SK-MEL-5 (cell line): ENCODE measurements around the gene TSEN2. TPM values are rescaled to one million over a fixed set of nuclear protein-coding genes. Genes with fewer than 3 reads are reported as not detected.
"Not testable (repeated sequence)": the region's sequence is repeated elsewhere in the genome, so short reads cannot be mapped to it uniquely, and the experiment has no call there.

Experiments used
- DNase-seq: peaks from one replicate; pipeline ENCODE4 v3.0.0-alpha.2; 2016; ENCODE audit warnings: low read depth, low spot score
- in situ Hi-C: cut with HindIII; loops from 2 replicates; pipeline ENCODE4 v1.10.0; 2016; ENCODE audit warnings: low sequenced_read_pairs, high pct_unique_total_duplicates, low pct_unique_long_range_greater_than_20kb
- total RNA-seq: library from RNA; depleted of rRNA; stranded (reverse); fragments of >200 nt; shearing (Covaris generic); gene quantifications from 2 replicates; pipeline ENCODE4 v1.2.3, GENCODE V29; 2014

TSEN2 gene
- total RNA-seq, 1 experiment from 2014 or later, result 25.6 TPM

- in situ Hi-C loops, result no loop called here
- no peak for DNase-seq
Observed at GRCh38 chr3:12515631-12516030, 31.4 kb downstream of the TSEN2 start.

GRCh38 chr3:12516873-12517272, 32.6 kb downstream of the TSEN2 start:
- no peak for DNase-seq
- in situ Hi-C loops, result no loop called here

GRCh38 chr3:12518261-12519028, 34.2 kb downstream of the TSEN2 start:
- in situ Hi-C loops, result no loop called here
- no peak for DNase-seq

- DNase-seq, result no peak
- in situ Hi-C loops, result no loop called here
Observed at GRCh38 chr3:12521010-12521409, 36.7 kb downstream of the TSEN2 start.

- in situ Hi-C loops, result no loop called here
- no peak for DNase-seq
Observed at GRCh38 chr3:12522721-12523120, 38.4 kb downstream of the TSEN2 start.

GRCh38 chr3:12527757-12528143, 43.5 kb downstream of the TSEN2 start:
- no peak for DNase-seq
- in situ Hi-C loops, result no loop called here

- DNase-seq, result no peak
- in situ Hi-C loops, result no loop called here
Observed at GRCh38 chr3:12532182-12532581, 47.9 kb downstream of the TSEN2 start.

GRCh38 chr3:12536423-12536822, 52.1 kb downstream of the TSEN2 start:
- in situ Hi-C loops, result no loop called here
- DNase-seq, result peak; percentile 16

- DNase-seq, result peak; percentile 45
- in situ Hi-C loops, result no loop called here
Observed at GRCh38 chr3:12541625-12542024, 57.3 kb downstream of the TSEN2 start.

GRCh38 chr3:12543497-12543896, 59.2 kb downstream of the TSEN2 start:
- in situ Hi-C loops, DNase-seq: not testable (repeated sequence)

GRCh38 chr3:12544652-12545472, 60.6 kb downstream of the TSEN2 start:
- in situ Hi-C loops, result no loop called here
- no peak for DNase-seq

GRCh38 chr3:12545473-12545791, 61.2 kb downstream of the TSEN2 start, which contains the start of gene MKRN2OS:
TSS of gene MKRN2OS (minus strand) at chr3:12545499. CDS start at chr3:12545464, 35 bp downstream.
- no peak for DNase-seq
- in situ Hi-C loops, result no loop called here

GRCh38 chr3:12549971-12550760, 65.9 kb downstream of the TSEN2 start:
- in situ Hi-C loops, result no loop called here
- peak; percentile 87 for DNase-seq

GRCh38 chr3:12553921-12554391, 69.7 kb downstream of the TSEN2 start:
- in situ Hi-C loops, result no loop called here
- DNase-seq, result peak; percentile 50

GRCh38 chr3:12556314-12556689, 72.0 kb downstream of the TSEN2 start:
- in situ Hi-C loops, result no loop called here
- DNase-seq, result no peak

- in situ Hi-C loops, result no loop called here
- DNase-seq, result peak; percentile 89
Observed at GRCh38 chr3:12556690-12557472, 72.6 kb downstream of the TSEN2 start, which contains the start of gene MKRN2. TSS of gene MKRN2 (plus strand) at chr3:12557087. CDS start at chr3:12557151, 64 bp downstream.

GRCh38 chr3:12557473-12558100, 73.3 kb downstream of the TSEN2 start:
- peak; percentile 28 for DNase-seq
- in situ Hi-C loops, result no loop called here
